H7 (cell line): Measurements from ENCODE around the gene B3GNT2. TPM values are rescaled to one million over a fixed set of nuclear protein-coding genes. Genes with fewer than 3 reads are reported as not detected.
"Not testable (repeated sequence)": the region's sequence is repeated elsewhere in the genome, so short reads cannot be mapped to it uniquely, and the experiment has no call there.

Experiments
- DNase-seq: peaks from one replicate; pipeline ENCODE4 v3.0.0; 2012
- H3K27me3 ChIP-seq: 2 replicates; pipeline ENCODE4 v1.6.0; 2011; ENCODE audit warnings: mild to moderate bottlenecking, low read length; ENCODE audit not compliant: control insufficient read depth, insufficient read depth
- H3K36me3 ChIP-seq: replicated peaks from 2 replicates; pipeline ENCODE4 v1.5.1; 2011; ENCODE audit warnings: low read length; ENCODE audit not compliant: control insufficient read depth, insufficient read depth
- H3K4me3 ChIP-seq: 2 replicates; pipeline ENCODE4 v1.5.1; 2011; ENCODE audit warnings: low read depth, mild to moderate bottlenecking, control low read depth, low read length, moderate library complexity; ENCODE audit not compliant: insufficient read depth
- total RNA-seq: library from RNA; depleted of rRNA; stranded (reverse); fragments of >200 nt; shearing (Covaris generic); gene quantifications from 2 replicates; pipeline ENCODE4 v1.2.3, GENCODE V29; 2014; rRNA removed

Gene B3GNT2
- 33.4 and 34.8 TPM in 2 replicates for total RNA-seq

DNA sequence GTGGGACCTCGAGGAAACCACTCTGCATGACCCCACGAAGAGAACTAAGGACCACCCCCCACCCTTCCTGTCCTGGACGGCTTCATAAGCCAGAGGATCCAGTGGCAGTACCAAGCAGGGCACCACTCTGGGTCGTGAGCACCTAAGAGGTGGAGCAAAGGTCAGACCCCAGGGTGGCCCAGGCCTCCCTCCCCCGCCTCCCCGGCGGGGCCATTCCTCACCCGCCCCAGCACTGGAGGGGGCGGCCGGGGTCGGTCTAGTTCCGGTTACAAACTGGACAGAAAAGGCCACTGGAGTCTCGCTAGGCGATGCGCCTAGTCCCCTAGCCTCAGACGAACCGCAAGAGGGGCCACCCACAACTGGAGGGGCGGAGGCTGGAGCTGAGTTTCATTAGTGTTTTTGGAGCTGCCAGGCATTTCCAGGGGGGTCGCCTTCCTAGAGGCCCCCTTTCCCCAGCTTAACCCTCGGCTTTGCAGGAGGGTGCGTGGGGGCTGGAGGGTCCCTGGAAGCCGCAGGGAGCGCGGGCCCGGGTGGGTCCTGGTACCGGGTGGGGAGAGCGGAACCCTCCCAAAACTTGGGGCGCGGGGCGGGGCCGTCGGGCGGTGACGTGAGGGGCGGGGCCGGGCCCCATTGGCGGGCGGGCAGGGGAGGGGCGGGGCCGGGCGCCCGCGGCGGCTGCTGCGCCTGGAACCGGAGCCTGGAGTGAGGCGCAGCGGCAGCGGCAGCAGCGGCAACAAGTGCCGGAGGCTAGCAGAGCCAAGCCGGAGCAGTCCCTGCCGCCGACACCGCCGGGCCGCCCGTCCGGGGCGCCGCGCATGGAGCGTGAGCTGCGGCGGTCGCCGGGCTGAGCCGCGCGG is at the start of gene B3GNT2:
TSS of gene B3GNT2 (plus strand) at position 695 of the 857 bp plus-strand sequence. CDS start 26,106 bp downstream, outside the sequence.
- Histone ChIP-seq H3K36me3 (no peaks in the 10 kb centered on the region), H3K4me3 (peak within 1 kb of the TSS; percentile 91), H3K27me3 (no peaks in the 10 kb centered on the region)
- DNase-seq: peak; percentile 97

GRCh38 chr2:62146790-62147189 is 49.1 kb upstream of the B3GNT2 start:
- not testable (repeated sequence) for H3K36me3 ChIP-seq, DNase-seq, H3K4me3 ChIP-seq, H3K27me3 ChIP-seq

DNA sequence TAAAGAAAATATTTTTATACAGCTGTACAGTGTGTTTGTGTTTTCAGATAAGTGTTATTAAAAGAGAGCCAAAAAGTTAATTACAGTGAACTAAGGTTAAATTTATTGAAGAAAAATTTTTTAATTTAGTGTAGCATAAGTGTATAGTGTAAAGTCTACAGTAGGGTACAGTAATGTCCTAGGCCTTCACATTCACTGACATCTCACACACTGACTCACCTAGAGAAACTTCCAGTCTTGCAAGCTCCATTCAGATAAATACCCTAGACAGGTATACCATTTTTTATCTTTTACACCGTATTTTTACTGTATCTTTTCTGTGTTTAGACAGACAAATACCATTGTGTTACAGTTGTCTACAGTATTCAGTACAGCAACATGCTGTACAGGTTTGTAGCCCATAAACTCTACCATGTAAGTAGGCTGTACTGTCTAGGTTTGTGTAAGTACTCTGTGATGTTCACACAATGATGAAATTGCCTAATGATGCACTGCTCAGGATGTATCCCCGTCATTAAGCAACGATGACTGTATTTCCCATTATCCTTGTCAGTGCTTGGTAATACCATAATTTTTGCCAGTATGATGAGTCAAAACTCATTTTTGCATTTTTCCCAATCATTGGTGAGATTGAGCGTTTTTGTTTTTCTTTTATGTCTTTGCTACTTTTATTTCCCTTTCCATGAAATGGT is 48.2 kb upstream of the B3GNT2 start:
- DNase-seq: no peak

DNA sequence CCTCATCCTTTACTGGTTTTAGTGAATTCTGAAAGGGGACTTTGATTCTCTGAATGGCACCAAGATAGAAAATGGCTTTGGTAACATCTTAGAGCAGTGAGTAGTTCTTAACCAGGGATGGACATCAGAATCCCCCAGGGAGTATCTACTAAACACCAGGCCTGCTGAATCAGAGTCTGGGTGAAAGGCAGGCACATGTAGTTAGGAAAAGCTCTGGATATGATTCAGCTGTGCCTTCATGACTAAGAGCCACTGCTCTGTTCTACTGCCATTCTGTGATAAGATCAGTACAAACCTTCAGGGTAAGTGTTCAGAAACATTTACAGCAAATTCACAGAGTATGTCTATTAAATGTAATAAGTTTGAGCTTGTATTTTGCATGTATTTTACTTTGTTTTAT is 46.2 kb upstream of the B3GNT2 start:
- Histone ChIP-seq H3K36me3 (no peaks in the 10 kb centered on the region), H3K27me3 (no peaks in the 10 kb centered on the region), H3K4me3 (no peak overlapping the region)
- DNase-seq: no peak

More for the DNA sequence above, 48.2 kb upstream of the B3GNT2 start:
- Histone ChIP-seq H3K4me3 (no peak overlapping the region), H3K36me3 (no peaks in the 10 kb centered on the region), H3K27me3 (no peaks in the 10 kb centered on the region)

- DNase-seq: peak; percentile 23
- Histone ChIP-seq H3K36me3 (no peaks in the 10 kb centered on the region), H3K27me3 (no peaks in the 10 kb centered on the region), H3K4me3 (no peak overlapping the region)
These were observed 45.2 kb upstream of the B3GNT2 start for GRCh38 chr2:62150597-62151305.

- Histone ChIP-seq H3K36me3 (no peaks in the 10 kb centered on the region), H3K27me3 (no peaks in the 10 kb centered on the region), H3K4me3 (no peak overlapping the region)
- no peak for DNase-seq
These were observed 44.6 kb upstream of the B3GNT2 start for GRCh38 chr2:62151306-62151638.

DNA sequence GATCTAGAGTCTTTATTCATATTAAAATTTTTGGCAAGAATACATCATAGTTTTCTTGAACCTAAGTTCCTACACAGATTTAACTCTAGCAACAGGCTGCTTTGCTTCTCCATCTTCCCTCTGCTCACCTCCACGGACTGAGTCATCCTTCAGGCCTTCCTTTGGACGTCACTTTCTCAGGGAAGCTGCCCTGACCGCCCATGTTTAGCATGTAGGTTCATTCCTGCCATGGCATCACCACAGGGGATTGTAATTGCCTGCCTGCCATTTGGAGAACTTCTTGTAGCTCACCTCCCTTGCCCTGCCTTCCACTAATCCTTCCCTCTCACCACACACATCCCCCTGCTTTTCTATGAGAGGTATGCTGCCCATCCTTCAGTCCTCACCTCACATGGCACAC is 43.9 kb upstream of the B3GNT2 start:
- Histone ChIP-seq H3K27me3 (no peaks in the 10 kb centered on the region), H3K4me3 (no peak overlapping the region), H3K36me3 (no peaks in the 10 kb centered on the region)
- no peak for DNase-seq

GRCh38 chr2:62156861-62157496 is 38.9 kb upstream of the B3GNT2 start:
- no peak overlapping the region for H3K4me3 ChIP-seq
- no peaks in the 10 kb centered on the region for H3K27me3 ChIP-seq
- peak; percentile 22 for DNase-seq
- no peaks in the 10 kb centered on the region for H3K36me3 ChIP-seq

- no peak overlapping the region for H3K4me3 ChIP-seq
- H3K36me3 ChIP-seq: no peaks in the 10 kb centered on the region
- no peaks in the 10 kb centered on the region for H3K27me3 ChIP-seq
- DNase-seq: no peak
These were observed 37.3 kb upstream of the B3GNT2 start for GRCh38 chr2:62158444-62159121.

DNA sequence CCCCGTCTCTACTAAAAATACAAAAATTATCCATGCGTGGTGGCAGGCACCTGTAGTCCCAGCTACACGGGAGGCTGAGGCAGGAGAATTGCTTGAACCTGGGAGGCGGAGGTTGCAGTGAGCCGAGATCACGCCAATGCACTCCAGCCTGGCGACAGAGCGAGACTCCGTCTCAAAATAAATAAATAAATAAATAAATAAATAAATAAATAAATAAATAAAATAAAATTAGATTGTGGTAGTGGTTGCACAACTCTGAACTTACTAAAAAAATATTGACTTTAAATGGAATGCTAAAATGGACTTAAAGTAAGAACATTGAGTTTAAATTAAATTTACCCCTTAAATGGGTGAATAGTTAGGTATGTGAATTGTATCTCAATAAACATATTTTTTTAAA is 35.2 kb upstream of the B3GNT2 start:
- DNase-seq, H3K27me3 ChIP-seq, H3K36me3 ChIP-seq, H3K4me3 ChIP-seq: not testable (repeated sequence)

DNA sequence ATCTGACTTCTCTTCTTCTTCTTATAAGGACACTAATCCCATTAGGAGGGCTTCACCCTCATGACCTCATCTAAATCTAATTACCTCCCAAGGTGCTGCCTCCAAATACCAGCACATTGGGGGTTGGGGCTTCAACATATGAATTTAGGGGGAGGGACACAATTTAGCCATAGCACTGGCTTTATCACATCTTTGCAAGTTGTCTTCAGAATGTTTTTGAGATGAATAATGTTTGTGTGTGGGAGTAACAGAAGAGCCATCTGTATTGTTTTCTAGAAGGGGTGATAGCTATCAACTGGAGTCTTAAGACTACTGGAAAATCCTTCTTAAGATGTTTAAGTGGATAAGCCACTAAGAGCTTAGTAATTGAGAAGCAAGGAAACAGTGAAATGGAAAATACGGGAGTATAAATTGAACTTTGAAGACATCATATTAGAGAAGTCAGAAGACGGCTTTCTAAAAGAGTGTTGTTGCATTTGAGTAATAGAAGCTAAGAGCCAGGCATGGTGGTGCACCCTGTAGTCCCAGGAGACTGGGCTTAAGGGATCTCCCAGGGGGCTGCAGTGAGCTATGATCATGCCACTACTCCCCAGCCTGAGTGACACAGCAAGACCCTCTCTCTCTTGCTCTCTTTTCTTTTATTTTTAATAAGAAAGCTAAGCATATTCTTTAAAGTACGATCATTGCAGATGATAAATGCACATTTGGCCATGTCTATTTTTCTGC is 32.6 kb upstream of the B3GNT2 start:
- Histone ChIP-seq H3K36me3 (no peaks in the 10 kb centered on the region), H3K4me3 (no peak overlapping the region), H3K27me3 (no peaks in the 10 kb centered on the region)
- no peak for DNase-seq

DNA sequence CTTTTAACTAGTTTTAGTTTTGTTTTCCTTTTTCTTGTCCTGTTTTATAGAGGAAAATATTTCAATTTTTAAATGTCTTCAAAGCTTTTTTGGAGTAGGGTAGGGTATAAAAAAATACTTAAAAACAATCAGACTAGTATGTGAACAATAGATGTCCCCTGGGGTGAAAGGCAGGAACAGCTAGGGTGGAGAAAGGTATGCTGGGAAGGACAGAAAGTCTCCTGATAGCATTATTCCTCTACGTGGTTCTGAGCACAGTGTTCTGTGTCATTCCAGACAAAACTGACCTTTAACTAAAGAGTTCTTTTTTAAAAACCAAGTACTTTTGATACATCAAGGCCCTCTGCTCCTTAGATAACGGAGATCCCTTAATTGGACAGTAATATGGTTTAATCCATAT is 32.1 kb upstream of the B3GNT2 start:
- no peaks in the 10 kb centered on the region for H3K27me3 ChIP-seq
- no peaks in the 10 kb centered on the region for H3K36me3 ChIP-seq
- DNase-seq: no peak
- no peak overlapping the region for H3K4me3 ChIP-seq

DNA sequence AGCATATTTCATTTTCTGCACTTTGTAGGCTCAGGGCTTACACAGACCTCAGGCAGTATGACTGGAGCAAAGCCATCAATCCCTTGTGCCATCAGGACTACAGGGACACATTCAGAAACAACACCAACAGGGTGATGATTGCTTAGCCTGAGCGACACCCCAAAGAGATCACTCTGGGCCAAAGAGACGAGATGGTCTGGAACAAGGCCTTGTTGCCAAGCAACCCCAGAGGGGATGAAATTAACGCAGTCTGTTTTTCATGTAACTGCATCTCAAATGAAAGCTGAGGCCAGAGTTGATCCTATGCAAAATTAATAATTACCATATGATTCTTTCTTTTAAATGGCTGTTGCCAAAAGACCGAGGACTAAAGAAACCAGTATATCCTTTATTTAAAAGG is 20.2 kb upstream of the B3GNT2 start:
- no peak for DNase-seq
- Histone ChIP-seq H3K36me3 (no peaks in the 10 kb centered on the region), H3K4me3 (no peak overlapping the region), H3K27me3 (no peaks in the 10 kb centered on the region)
